HepG2 (cell line): ENCODE results near the gene IGFBP5. TPM values are rescaled to one million over a fixed set of nuclear protein-coding genes. Genes with fewer than 3 reads are reported as not detected.

Source experiments
- BRD4 ChIP-seq: sonication (generic); formaldehyde crosslinking; IDR thresholded peaks from 2 replicates; pipeline ENCODE4 v1.4.0; 2020; ENCODE audit warnings: missing genetic modification reagents
- CEBPG ChIP-seq: IDR thresholded peaks from 2 replicates; pipeline ENCODE4 v1.6.1; 2016
- CREB1 ChIP-seq, 2 experiments: fragments of 450-650 bp in 1 of 2; IDR thresholded peaks; 2 replicates each; pipeline ENCODE4 v1.6.1; 2016 to 2017; ENCODE audit warnings: control low read depth in 1 of 2, mild to moderate bottlenecking in 1 of 2, missing compliant biosample characterization in 1 of 2, missing genetic modification characterization in 1 of 2
- ELF3 ChIP-seq: IDR thresholded peaks from 2 replicates; pipeline ENCODE4 v1.6.1; 2016; ENCODE audit warnings: missing genetic modification reagents, missing compliant biosample characterization
- HOXA9 ChIP-seq: sonication (generic); formaldehyde crosslinking; IDR thresholded peaks from 2 replicates; pipeline ENCODE4 v1.8.1; 2022; ENCODE audit warnings: missing genetic modification reagents, mild to moderate bottlenecking, moderate library complexity, borderline replicate concordance
- NFRKB ChIP-seq: fragments of 450-650 bp; IDR thresholded peaks from 2 replicates; pipeline ENCODE4 v1.6.1; 2017
- SALL2 ChIP-seq: sonication (generic); formaldehyde crosslinking; IDR thresholded peaks from 2 replicates; pipeline ENCODE4 v1.8.1; 2023; ENCODE audit warnings: mild to moderate bottlenecking, missing genetic modification reagents, inconsistent platforms
- SCMH1 ChIP-seq: sonication (generic); formaldehyde crosslinking; IDR thresholded peaks from 2 replicates; pipeline ENCODE4 v1.9.0; 2021; ENCODE audit warnings: missing genetic modification reagents, mild to moderate bottlenecking, borderline replicate concordance
- ZBTB20 ChIP-seq: sonication (generic); formaldehyde crosslinking; IDR thresholded peaks from 2 replicates; pipeline ENCODE4 v1.8.1; 2023; ENCODE audit warnings: missing genetic modification reagents, low read depth, mild to moderate bottlenecking, borderline replicate concordance
- ZBTB7B ChIP-seq: sonication (generic); formaldehyde crosslinking; IDR thresholded peaks from 2 replicates; pipeline ENCODE4 v1.4.0; 2020; ENCODE audit warnings: missing genetic modification reagents
- ZKSCAN8 ChIP-seq: IDR thresholded peaks from 2 replicates; pipeline ENCODE4 v1.6.1; 2016; ENCODE audit warnings: borderline replicate concordance, missing genetic modification reagents, missing compliant biosample characterization
- ZNF143 ChIP-seq: sonication (generic); formaldehyde crosslinking; IDR thresholded peaks from 2 replicates; pipeline ENCODE4 v1.4.0; 2020; ENCODE audit warnings: missing genetic modification reagents
- ZNF451 ChIP-seq: sonication (generic); formaldehyde crosslinking; IDR thresholded peaks from 2 replicates; pipeline ENCODE4 v1.5.0; 2020; ENCODE audit warnings: mild to moderate bottlenecking, missing genetic modification reagents
- ZNF749 ChIP-seq: sonication (generic); formaldehyde crosslinking; IDR thresholded peaks from 2 replicates; pipeline ENCODE4 v1.8.0; 2022; ENCODE audit warnings: mild to moderate bottlenecking, missing genetic modification reagents, moderate library complexity, borderline replicate concordance
- ZNF841 ChIP-seq: sonication (generic); formaldehyde crosslinking; IDR thresholded peaks from 2 replicates; pipeline ENCODE4 v1.8.1; 2023; ENCODE audit warnings: missing genetic modification reagents, borderline replicate concordance
- polyA plus RNA-seq, 8 experiments: library from polyadenylated mRNA; depleted of rRNA in 3 of 8; stranded (reverse) in 7 of 8; unstranded in 1 of 8; fragments of >200 nt; fragmentation: Illumina TruSeq in 4 of 8; extraction: Trizol in 4 of 8; gene quantifications; 2 replicates each; pipeline versions ENCODE4 v1.2.1 to v1.2.3, GENCODE V29; 2011 to 2016; ENCODE audit warnings: low read depth in 4 of 8, missing spikeins in 1 of 8, mixed read lengths in 1 of 8; ENCODE audit not compliant: insufficient read depth in 1 of 8
- total RNA-seq, 5 experiments: library from RNA; depleted of rRNA; stranded (reverse); fragments of >200 nt; fragmentation: Illumina TruSeq; extraction: Trizol; gene quantifications; 2 replicates each; pipeline ENCODE4 v1.2.3, GENCODE V29; 2016; ENCODE audit warnings: low read depth in 1 of 5
- TF ChIP-seq, protein P1 (sequence below): sonication (generic); formaldehyde crosslinking; IDR thresholded peaks from 2 replicates; pipeline ENCODE4 v1.4.0; 2020; ENCODE audit warnings: mild to moderate bottlenecking, missing genetic modification reagents, borderline replicate concordance
- TF ChIP-seq, protein P2 (sequence below): sonication (generic); formaldehyde crosslinking; IDR thresholded peaks from 2 replicates; pipeline ENCODE4 v1.4.0; 2020; ENCODE audit warnings: missing genetic modification reagents
- TF ChIP-seq, protein P3 (sequence below): sonication (generic); formaldehyde crosslinking; IDR thresholded peaks from 2 replicates; pipeline ENCODE4 v1.4.0; 2020; ENCODE audit warnings: missing genetic modification reagents
- TF ChIP-seq, protein P4 (sequence below): conservative IDR thresholded peaks from 2 replicates; pipeline ENCODE4 v1.6.1; 2018; ENCODE audit warnings: missing genetic modification reagents
- TF ChIP-seq, protein P5 (sequence below): sonication (generic); formaldehyde crosslinking; IDR thresholded peaks from 2 replicates; pipeline ENCODE4 v1.4.0; 2020; ENCODE audit warnings: missing genetic modification reagents

The IGFBP5 gene
- total and polyA plus RNA-seq, 2 of the 13 experiments (the other 11 are each of a cell fraction or from before 2014, with no cell fraction given): 0.15 TPM; not detected in 1

DNA sequence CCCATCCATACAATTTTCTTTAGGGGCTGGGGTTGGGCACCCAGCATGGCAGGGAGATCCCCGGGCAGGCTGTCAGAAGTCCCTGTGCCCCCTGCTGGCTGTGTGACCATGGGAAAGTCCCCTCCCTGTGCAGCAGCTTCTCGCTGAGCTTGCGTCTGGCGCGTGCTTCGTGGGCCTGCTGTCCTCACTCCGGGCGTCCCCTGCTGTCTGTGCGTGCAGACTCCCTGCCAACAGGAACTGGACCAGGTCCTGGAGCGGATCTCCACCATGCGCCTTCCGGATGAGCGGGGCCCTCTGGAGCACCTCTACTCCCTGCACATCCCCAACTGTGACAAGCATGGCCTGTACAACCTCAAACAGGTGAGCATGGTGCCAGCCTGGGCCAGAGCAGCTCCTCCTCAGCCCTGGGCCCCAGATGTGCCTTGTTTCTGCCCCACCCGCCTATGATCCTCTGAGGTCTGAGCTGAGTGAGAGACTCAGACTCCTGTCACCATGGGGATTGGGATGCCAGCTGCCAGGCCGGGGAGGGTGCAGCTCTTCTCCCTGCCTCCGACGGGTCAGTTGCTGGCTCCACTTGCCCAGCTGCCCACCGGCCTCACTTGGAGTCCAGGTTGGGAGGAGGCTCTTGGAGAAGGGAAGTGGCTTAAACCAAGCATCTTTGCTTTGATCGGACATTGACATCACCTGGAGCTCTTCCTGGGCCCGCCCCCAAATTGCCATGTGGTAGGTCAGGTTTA is 33.5 kb downstream of the IGFBP5 start (continued):
- TF ChIP-seq, protein P1, sequence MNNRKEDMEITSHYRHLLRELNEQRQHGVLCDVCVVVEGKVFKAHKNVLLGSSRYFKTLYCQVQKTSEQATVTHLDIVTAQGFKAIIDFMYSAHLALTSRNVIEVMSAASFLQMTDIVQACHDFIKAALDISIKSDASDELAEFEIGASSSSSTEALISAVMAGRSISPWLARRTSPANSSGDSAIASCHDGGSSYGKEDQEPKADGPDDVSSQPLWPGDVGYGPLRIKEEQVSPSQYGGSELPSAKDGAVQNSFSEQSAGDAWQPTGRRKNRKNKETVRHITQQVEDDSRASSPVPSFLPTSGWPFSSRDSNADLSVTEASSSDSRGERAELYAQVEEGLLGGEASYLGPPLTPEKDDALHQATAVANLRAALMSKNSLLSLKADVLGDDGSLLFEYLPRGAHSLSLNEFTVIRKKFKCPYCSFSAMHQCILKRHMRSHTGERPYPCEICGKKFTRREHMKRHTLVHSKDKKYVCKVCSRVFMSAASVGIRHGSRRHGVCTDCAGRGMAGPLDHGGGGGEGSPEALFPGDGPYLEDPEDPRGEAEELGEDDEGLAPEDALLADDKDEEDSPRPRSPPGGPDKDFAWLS (CRISPR knock-in tag): no peak
- TF ChIP-seq, protein P2, sequence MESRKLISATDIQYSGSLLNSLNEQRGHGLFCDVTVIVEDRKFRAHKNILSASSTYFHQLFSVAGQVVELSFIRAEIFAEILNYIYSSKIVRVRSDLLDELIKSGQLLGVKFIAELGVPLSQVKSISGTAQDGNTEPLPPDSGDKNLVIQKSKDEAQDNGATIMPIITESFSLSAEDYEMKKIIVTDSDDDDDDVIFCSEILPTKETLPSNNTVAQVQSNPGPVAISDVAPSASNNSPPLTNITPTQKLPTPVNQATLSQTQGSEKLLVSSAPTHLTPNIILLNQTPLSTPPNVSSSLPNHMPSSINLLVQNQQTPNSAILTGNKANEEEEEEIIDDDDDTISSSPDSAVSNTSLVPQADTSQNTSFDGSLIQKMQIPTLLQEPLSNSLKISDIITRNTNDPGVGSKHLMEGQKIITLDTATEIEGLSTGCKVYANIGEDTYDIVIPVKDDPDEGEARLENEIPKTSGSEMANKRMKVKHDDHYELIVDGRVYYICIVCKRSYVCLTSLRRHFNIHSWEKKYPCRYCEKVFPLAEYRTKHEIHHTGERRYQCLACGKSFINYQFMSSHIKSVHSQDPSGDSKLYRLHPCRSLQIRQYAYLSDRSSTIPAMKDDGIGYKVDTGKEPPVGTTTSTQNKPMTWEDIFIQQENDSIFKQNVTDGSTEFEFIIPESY (CRISPR knock-in tag): peak; percentile 81; the same call in 1 of the 2 replicates
- TF ChIP-seq, protein P3, sequence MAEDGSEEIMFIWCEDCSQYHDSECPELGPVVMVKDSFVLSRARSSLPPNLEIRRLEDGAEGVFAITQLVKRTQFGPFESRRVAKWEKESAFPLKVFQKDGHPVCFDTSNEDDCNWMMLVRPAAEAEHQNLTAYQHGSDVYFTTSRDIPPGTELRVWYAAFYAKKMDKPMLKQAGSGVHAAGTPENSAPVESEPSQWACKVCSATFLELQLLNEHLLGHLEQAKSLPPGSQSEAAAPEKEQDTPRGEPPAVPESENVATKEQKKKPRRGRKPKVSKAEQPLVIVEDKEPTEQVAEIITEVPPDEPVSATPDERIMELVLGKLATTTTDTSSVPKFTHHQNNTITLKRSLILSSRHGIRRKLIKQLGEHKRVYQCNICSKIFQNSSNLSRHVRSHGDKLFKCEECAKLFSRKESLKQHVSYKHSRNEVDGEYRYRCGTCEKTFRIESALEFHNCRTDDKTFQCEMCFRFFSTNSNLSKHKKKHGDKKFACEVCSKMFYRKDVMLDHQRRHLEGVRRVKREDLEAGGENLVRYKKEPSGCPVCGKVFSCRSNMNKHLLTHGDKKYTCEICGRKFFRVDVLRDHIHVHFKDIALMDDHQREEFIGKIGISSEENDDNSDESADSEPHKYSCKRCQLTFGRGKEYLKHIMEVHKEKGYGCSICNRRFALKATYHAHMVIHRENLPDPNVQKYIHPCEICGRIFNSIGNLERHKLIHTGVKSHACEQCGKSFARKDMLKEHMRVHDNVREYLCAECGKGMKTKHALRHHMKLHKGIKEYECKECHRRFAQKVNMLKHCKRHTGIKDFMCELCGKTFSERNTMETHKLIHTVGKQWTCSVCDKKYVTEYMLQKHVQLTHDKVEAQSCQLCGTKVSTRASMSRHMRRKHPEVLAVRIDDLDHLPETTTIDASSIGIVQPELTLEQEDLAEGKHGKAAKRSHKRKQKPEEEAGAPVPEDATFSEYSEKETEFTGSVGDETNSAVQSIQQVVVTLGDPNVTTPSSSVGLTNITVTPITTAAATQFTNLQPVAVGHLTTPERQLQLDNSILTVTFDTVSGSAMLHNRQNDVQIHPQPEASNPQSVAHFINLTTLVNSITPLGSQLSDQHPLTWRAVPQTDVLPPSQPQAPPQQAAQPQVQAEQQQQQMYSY (CRISPR knock-in tag): peak; percentile 73; the same call in 1 of the 2 replicates
- TF ChIP-seq ZBTB20 (CRISPR knock-in tag): peak; percentile 41; the same call in 1 of the 2 replicates
- no peak for TF ChIP-seq ZKSCAN8
- TF ChIP-seq SALL2: no peak
- TF ChIP-seq CEBPG (CRISPR knock-in tag): no peak
- no peak for TF ChIP-seq ZBTB7B (CRISPR knock-in tag)
- no peak for TF ChIP-seq ZNF451 (CRISPR knock-in tag)
- TF ChIP-seq ZNF841 (CRISPR knock-in tag): no peak
- TF ChIP-seq, protein P4, sequence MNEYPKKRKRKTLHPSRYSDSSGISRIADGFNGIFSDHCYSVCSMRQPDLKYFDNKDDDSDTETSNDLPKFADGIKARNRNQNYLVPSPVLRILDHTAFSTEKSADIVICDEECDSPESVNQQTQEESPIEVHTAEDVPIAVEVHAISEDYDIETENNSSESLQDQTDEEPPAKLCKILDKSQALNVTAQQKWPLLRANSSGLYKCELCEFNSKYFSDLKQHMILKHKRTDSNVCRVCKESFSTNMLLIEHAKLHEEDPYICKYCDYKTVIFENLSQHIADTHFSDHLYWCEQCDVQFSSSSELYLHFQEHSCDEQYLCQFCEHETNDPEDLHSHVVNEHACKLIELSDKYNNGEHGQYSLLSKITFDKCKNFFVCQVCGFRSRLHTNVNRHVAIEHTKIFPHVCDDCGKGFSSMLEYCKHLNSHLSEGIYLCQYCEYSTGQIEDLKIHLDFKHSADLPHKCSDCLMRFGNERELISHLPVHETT: no peak
- TF ChIP-seq SCMH1 (CRISPR knock-in tag): no peak
- TF ChIP-seq BRD4: no peak
- no peak for TF ChIP-seq CREB1 (IDR thresholded peaks at IDR 0.05)
- TF ChIP-seq CREB1 (CRISPR knock-in tag; IDR thresholded peaks at IDR 0.05): no peak
- no peak for TF ChIP-seq NFRKB
- TF ChIP-seq ZNF749: no peak
- no peak for TF ChIP-seq HOXA9 (CRISPR knock-in tag)
- no peak for TF ChIP-seq ZNF143
- TF ChIP-seq, protein P5, sequence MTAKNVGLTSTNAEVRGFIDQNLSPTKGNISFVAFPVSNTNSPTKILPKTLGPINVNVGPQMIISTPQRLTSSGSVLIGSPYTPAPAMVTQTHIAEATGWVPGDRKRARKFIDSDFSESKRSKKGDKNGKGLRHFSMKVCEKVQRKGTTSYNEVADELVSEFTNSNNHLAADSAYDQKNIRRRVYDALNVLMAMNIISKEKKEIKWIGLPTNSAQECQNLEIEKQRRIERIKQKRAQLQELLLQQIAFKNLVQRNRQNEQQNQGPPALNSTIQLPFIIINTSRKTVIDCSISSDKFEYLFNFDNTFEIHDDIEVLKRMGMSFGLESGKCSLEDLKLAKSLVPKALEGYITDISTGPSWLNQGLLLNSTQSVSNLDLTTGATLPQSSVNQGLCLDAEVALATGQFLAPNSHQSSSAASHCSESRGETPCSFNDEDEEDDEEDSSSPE (CRISPR knock-in tag): no peak
- TF ChIP-seq ELF3 (CRISPR knock-in tag): no peak
